Left ventricle myocardium inferior (tissue), 1 donor: ENCODE measurements around the gene EMILIN2. TPM values are rescaled to one million over a fixed set of nuclear protein-coding genes. Genes with fewer than 3 reads are reported as not detected.

Source experiments
- DNase-seq: peaks from one replicate; pipeline ENCODE4 v3.0.0-alpha.2; 2020
- H3K27ac ChIP-seq: fragments of 200-600 bp; replicated peaks from 2 replicates; pipeline ENCODE4 v1.8.0; 2021
- H3K27me3 ChIP-seq: fragments of 200-600 bp; 2 replicates; pipeline ENCODE4 v1.8.0; 2021; ENCODE audit warnings: low read depth
- H3K36me3 ChIP-seq: fragments of 200-600 bp; 2 replicates; pipeline ENCODE4 v1.8.0; 2021
- H3K4me1 ChIP-seq: fragments of 200-600 bp; 2 replicates; pipeline ENCODE4 v1.8.0; 2021
- H3K4me3 ChIP-seq: fragments of 200-600 bp; 2 replicates; pipeline ENCODE4 v1.8.0; 2021; ENCODE audit warnings: mild to moderate bottlenecking, moderate library complexity
- H3K9me3 ChIP-seq: fragments of 200-600 bp; replicated peaks from 2 replicates; pipeline ENCODE4 v1.8.0; 2021
- intact Hi-C: fragments of 100-400 bp; cut with micrococcal nuclease; formaldehyde crosslinking; loops from one replicate; pipeline ENCODE4 v1.11.0; 2022
- total RNA-seq: library from RNA; stranded (reverse); fragmentation: NEBNext Ultra II Directional; extraction: Animal tissue kit (Norgen Biotek cat#: 25700); gene quantifications from one replicate; pipeline ENCODE4 v1.2.1, GENCODE V29; 2021
- TF ChIP-seq, protein P1 (sequence below): fragments of 200-600 bp; IDR thresholded peaks from 2 replicates; pipeline ENCODE4 v1.8.0; 2021; ENCODE audit warnings: antibody characterized with exemption, mild to moderate bottlenecking, borderline replicate concordance
- donor health status: DM: no; HTN: yes; CAD: no; lungs with severe emphysema.

EMILIN2 gene
- total RNA-seq, 1 donor from 2014 or later, result 12.4 TPM

- Histone ChIP-seq H3K4me3 (no peak overlapping the region), H3K9me3 (no peaks in the 10 kb centered on the region), H3K27me3 (no peaks in the 10 kb centered on the region), H3K36me3 (no peaks in the 10 kb centered on the region), H3K4me1 (peaks cover 53% of the 10 kb centered on the region), H3K27ac (peak overlapping the region; percentile 74)
- TF ChIP-seq, protein P1, sequence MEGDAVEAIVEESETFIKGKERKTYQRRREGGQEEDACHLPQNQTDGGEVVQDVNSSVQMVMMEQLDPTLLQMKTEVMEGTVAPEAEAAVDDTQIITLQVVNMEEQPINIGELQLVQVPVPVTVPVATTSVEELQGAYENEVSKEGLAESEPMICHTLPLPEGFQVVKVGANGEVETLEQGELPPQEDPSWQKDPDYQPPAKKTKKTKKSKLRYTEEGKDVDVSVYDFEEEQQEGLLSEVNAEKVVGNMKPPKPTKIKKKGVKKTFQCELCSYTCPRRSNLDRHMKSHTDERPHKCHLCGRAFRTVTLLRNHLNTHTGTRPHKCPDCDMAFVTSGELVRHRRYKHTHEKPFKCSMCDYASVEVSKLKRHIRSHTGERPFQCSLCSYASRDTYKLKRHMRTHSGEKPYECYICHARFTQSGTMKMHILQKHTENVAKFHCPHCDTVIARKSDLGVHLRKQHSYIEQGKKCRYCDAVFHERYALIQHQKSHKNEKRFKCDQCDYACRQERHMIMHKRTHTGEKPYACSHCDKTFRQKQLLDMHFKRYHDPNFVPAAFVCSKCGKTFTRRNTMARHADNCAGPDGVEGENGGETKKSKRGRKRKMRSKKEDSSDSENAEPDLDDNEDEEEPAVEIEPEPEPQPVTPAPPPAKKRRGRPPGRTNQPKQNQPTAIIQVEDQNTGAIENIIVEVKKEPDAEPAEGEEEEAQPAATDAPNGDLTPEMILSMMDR, result no peak
- intact Hi-C loops, result no loop called here
- DNase-seq, result no peak
These were observed 33.1 kb downstream of the EMILIN2 start for GRCh38 chr18:2879889-2880288.

DNA sequence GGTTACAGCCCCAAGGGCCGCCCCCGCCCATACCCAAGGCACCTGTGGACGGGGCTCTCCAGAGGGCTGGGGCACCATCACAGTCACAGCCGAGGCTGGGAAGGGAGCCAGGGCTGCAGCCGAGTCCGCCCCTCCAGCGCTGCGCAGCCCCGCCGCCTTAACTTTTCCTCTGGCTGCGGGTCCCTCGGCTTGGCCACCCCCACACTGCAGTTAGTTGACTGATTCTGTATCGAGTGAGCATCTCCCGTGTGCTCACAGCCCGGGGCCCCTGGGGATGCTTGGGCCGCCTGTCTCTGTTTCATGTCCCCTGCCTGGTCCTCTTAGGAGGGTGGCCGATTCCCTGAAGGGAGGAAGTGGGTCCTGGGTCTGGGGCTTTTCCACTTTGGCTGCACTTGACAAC, 33.7 kb downstream of the EMILIN2 start:
- DNase-seq, result no peak
- Histone ChIP-seq H3K9me3 (no peaks in the 10 kb centered on the region), H3K4me3 (no peak overlapping the region), H3K36me3 (no peaks in the 10 kb centered on the region), H3K27me3 (no peaks in the 10 kb centered on the region), H3K4me1 (peaks cover 47% of the 10 kb centered on the region), H3K27ac (peak overlapping the region; percentile 74)
- TF ChIP-seq, protein P1, result no peak
- intact Hi-C loops, result no loop called here

- Histone ChIP-seq H3K9me3 (no peaks in the 10 kb centered on the region), H3K4me3 (no peak overlapping the region), H3K27ac (peak overlapping the region; percentile 74), H3K4me1 (peaks cover 39% of the 10 kb centered on the region), H3K36me3 (no peaks in the 10 kb centered on the region), H3K27me3 (no peaks in the 10 kb centered on the region)
- intact Hi-C loops, result no loop called here
- TF ChIP-seq, protein P1, result no peak
- peak; percentile 54 for DNase-seq
These were observed 34.5 kb downstream of the EMILIN2 start for GRCh38 chr18:2881088-2881839.

GRCh38 chr18:2881840-2882195, 35.0 kb downstream of the EMILIN2 start:
- TF ChIP-seq, protein P1, result no peak
- H3K4me1 ChIP-seq, result peaks cover 38% of the 10 kb centered on the region
- no peaks in the 10 kb centered on the region for H3K27me3 ChIP-seq
- no peak overlapping the region for H3K4me3 ChIP-seq
- peaks cover 5% of the 10 kb centered on the region for H3K9me3 ChIP-seq
- H3K36me3 ChIP-seq, result no peaks in the 10 kb centered on the region
- intact Hi-C loops, result no loop called here
- peak overlapping the region; percentile 74 for H3K27ac ChIP-seq
- DNase-seq, result no peak

GRCh38 chr18:2882201-2882600, 35.4 kb downstream of the EMILIN2 start:
- Histone ChIP-seq H3K36me3 (no peaks in the 10 kb centered on the region), H3K9me3 (peaks cover 5% of the 10 kb centered on the region), H3K4me3 (no peak overlapping the region), H3K4me1 (peaks cover 34% of the 10 kb centered on the region), H3K27me3 (no peaks in the 10 kb centered on the region), H3K27ac (peak overlapping the region; percentile 74)
- TF ChIP-seq, protein P1, result no peak
- intact Hi-C loops, result no loop called here
- DNase-seq, result no peak
